ENCODE results near the gene CFTR.

The CFTR gene

DNA sequence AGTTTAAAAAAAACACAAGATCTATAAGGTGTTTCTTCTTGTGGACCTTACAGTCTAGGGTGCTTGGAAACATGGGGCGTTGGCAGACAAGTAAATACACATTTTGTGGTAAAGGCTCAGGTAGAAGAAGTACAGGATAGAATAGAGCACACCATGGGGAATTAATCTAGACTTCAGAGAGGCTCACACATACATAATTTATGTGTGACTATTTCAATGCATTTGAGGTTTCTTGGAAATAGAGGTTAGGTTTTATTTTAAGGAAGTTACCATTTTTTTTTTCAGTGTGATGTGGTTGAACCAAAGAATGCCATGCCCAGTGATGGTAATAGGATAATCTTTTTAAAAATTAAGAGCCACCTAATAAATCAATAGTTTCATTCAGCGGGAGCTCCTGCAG, 12.8 kb downstream of the CFTR start:
- Histone ChIP-seq H4K20me1 (ENCODE audit: insufficient read depth, low read length) (no peaks in the 10 kb centered on the region), H3F3A (ENCODE audit: insufficient read depth, low read length) (no peaks in the 10 kb centered on the region), H3K4me2 (ENCODE audit: low read length) (no peak overlapping the region), H3K36me3 (ENCODE audit: insufficient read depth, low read length) (no peaks in the 10 kb centered on the region), H3K4me1 (ENCODE audit: insufficient read depth, low read length, severe bottlenecking) (no peaks in the 10 kb centered on the region), H3K9me3 (ENCODE audit: low read length) (no peaks in the 10 kb centered on the region), H3K79me2 (ENCODE audit: insufficient read depth, low read length) (no peaks in the 10 kb centered on the region), H3K4me3 (ENCODE audit: low read depth, low read length, poor library complexity, severe bottlenecking) (no peak overlapping the region), H3K27me3 (ENCODE audit: insufficient read depth, low read length) (no peaks in the 10 kb centered on the region), H3K9ac (ENCODE audit: low read length) (no peak overlapping the region), H3K27ac (ENCODE audit: low read depth, low read length, poor library complexity, severe bottlenecking) (no peak overlapping the region), H2AFZ (ENCODE audit: low read length) (no peak overlapping the region), H3K9me2 (ENCODE audit: low read depth, low read length) (no peaks in the 10 kb centered on the region)
- TF ChIP-seq CTCF (IDR thresholded peaks at IDR 0.05; ENCODE audit: low read length), result no peak
- no peak for TF ChIP-seq EZH2 (IDR thresholded peaks at IDR 0.05; ENCODE audit: borderline replicate concordance, low read length)

- no peak overlapping the region for H3K9ac ChIP-seq (ENCODE audit: low read length)
Measured at GRCh38 chr7:117493460-117493859, 13.6 kb downstream of the CFTR start.

DNA sequence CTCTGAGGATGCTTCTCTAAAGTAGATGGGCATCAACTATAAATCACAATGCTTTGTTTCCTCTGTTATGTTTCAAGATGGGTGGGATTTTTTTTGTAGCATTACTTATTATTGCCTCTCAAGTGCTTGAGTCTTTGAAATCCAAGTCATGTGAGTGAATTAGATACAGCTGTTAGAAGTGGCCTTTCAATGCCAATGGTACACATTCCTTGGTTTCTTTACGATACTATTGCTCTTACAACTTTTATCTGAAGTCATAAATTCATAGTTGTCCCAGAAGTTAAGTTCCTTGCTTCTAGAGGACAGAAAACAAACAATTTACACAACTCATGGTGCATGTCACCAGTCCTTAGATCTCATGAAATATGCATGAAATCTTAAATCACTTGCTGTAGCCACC, 15.5 kb downstream of the CFTR start:
- no peaks in the 10 kb centered on the region for H3K9me3 ChIP-seq (ENCODE audit: low read length)
- H3K79me2 ChIP-seq (ENCODE audit: insufficient read depth, low read length), result no peaks in the 10 kb centered on the region
- no peak for TF ChIP-seq EZH2 (IDR thresholded peaks at IDR 0.05; ENCODE audit: borderline replicate concordance, low read length)
- no peak for TF ChIP-seq CTCF (IDR thresholded peaks at IDR 0.05; ENCODE audit: low read length)
- H2AFZ ChIP-seq (ENCODE audit: low read length), result no peak overlapping the region
- H3K27me3 ChIP-seq (ENCODE audit: insufficient read depth, low read length), result no peaks in the 10 kb centered on the region
- H4K20me1 ChIP-seq (ENCODE audit: insufficient read depth, low read length), result no peaks in the 10 kb centered on the region
- no peak overlapping the region for H3K9ac ChIP-seq (ENCODE audit: low read length)
- no peaks in the 10 kb centered on the region for H3K36me3 ChIP-seq (ENCODE audit: insufficient read depth, low read length)
- H3K4me2 ChIP-seq (ENCODE audit: low read length), result no peak overlapping the region
- no peak overlapping the region for H3K4me3 ChIP-seq (ENCODE audit: low read depth, low read length, poor library complexity, severe bottlenecking)
- H3F3A ChIP-seq (ENCODE audit: insufficient read depth, low read length), result no peaks in the 10 kb centered on the region
- H3K27ac ChIP-seq (ENCODE audit: low read depth, low read length, poor library complexity, severe bottlenecking), result no peak overlapping the region
- no peaks in the 10 kb centered on the region for H3K4me1 ChIP-seq (ENCODE audit: insufficient read depth, low read length, severe bottlenecking)
- H3K9me2 ChIP-seq (ENCODE audit: low read depth, low read length), result no peaks in the 10 kb centered on the region

More at GRCh38 chr7:117493460-117493859, 13.6 kb downstream of the CFTR start:
- Histone ChIP-seq H2AFZ (ENCODE audit: low read length) (no peak overlapping the region), H3K36me3 (ENCODE audit: insufficient read depth, low read length) (no peaks in the 10 kb centered on the region), H3K9me2 (ENCODE audit: low read depth, low read length) (no peaks in the 10 kb centered on the region), H3K4me1 (ENCODE audit: insufficient read depth, low read length, severe bottlenecking) (no peaks in the 10 kb centered on the region), H3F3A (ENCODE audit: insufficient read depth, low read length) (no peaks in the 10 kb centered on the region), H3K27ac (ENCODE audit: low read depth, low read length, poor library complexity, severe bottlenecking) (no peak overlapping the region), H3K4me3 (ENCODE audit: low read depth, low read length, poor library complexity, severe bottlenecking) (no peak overlapping the region), H3K79me2 (ENCODE audit: insufficient read depth, low read length) (no peaks in the 10 kb centered on the region), H3K9me3 (ENCODE audit: low read length) (no peaks in the 10 kb centered on the region), H4K20me1 (ENCODE audit: insufficient read depth, low read length) (no peaks in the 10 kb centered on the region), H3K27me3 (ENCODE audit: insufficient read depth, low read length) (no peaks in the 10 kb centered on the region), H3K4me2 (ENCODE audit: low read length) (no peak overlapping the region)
- no peak for TF ChIP-seq EZH2 (IDR thresholded peaks at IDR 0.05; ENCODE audit: borderline replicate concordance, low read length)
- TF ChIP-seq CTCF (IDR thresholded peaks at IDR 0.05; ENCODE audit: low read length), result no peak

Measured in OCI-LY1 (cell line).